Loucy (cell line): ENCODE measurements around the gene CLEC2D.

Source experiments
- H2AFZ ChIP-seq: fragments of 200-600 bp; sonication (generic); 2 replicates; pipeline ENCODE4 v1.6.0; 2016; ENCODE audit warnings: antibody characterized with exemption, mild to moderate bottlenecking, low read length, moderate library complexity
- H3F3A ChIP-seq: fragments of 200-600 bp; 2 replicates; pipeline ENCODE4 v1.6.0; 2016; ENCODE audit warnings: antibody characterized with exemption, low read depth, mild to moderate bottlenecking
- H3K27me3 ChIP-seq: fragments of 200-600 bp; sonication (generic); 2 replicates; pipeline ENCODE4 v1.6.1; 2014; ENCODE audit warnings: low read length, mild to moderate bottlenecking; ENCODE audit not compliant: insufficient read depth, poor library complexity, severe bottlenecking
- H3K36me3 ChIP-seq: fragments of 200-600 bp; sonication (generic); 2 replicates; pipeline ENCODE4 v1.6.1; 2016; ENCODE audit warnings: low read length; ENCODE audit not compliant: insufficient read depth
- H3K4me1 ChIP-seq: fragments of 200-600 bp; sonication (generic); 2 replicates; pipeline ENCODE4 v1.5.1; 2014; ENCODE audit warnings: low read length, mild to moderate bottlenecking; ENCODE audit not compliant: insufficient read depth, poor library complexity, severe bottlenecking
- H3K4me2 ChIP-seq: fragments of 200-600 bp; sonication (generic); 2 replicates; pipeline ENCODE4 v1.6.0; 2014; ENCODE audit warnings: antibody characterized with exemption, low read length, low read depth, mild to moderate bottlenecking; ENCODE audit not compliant: poor library complexity, severe bottlenecking
- H3K4me3 ChIP-seq: fragments of 200-600 bp; sonication (generic); 2 replicates; pipeline ENCODE4 v1.5.1; 2014; ENCODE audit warnings: low read length, mild to moderate bottlenecking, mixed read lengths; ENCODE audit not compliant: poor library complexity, severe bottlenecking
- H3K79me2 ChIP-seq: fragments of 200-600 bp; sonication (generic); 2 replicates; pipeline ENCODE4 v1.6.1; 2014; ENCODE audit warnings: low read length; ENCODE audit not compliant: insufficient read depth
- H3K9ac ChIP-seq: fragments of 200-600 bp; sonication (generic); 2 replicates; pipeline ENCODE4 v1.6.0; 2014; ENCODE audit warnings: mild to moderate bottlenecking, low read depth, low read length, moderate library complexity; ENCODE audit not compliant: poor library complexity, severe bottlenecking
- H3K9me2 ChIP-seq: fragments of 200-600 bp; sonication (generic); replicated peaks from 2 replicates; pipeline ENCODE4 v1.6.1; 2016; ENCODE audit warnings: low read depth, low read length, mixed read lengths
- H3K9me3 ChIP-seq: fragments of 200-600 bp; sonication (generic); 2 replicates; pipeline ENCODE4 v1.6.1; 2014; ENCODE audit warnings: mild to moderate bottlenecking, antibody characterized with exemption, low read length, low read depth; ENCODE audit not compliant: insufficient read depth
- H4K20me1 ChIP-seq: fragments of 200-600 bp; sonication (generic); 2 replicates; pipeline ENCODE4 v1.6.0; 2014; ENCODE audit warnings: antibody characterized with exemption, low read length, mild to moderate bottlenecking; ENCODE audit not compliant: insufficient read depth, poor library complexity, severe bottlenecking
- CTCF ChIP-seq: fragments of 200-600 bp; sonication (generic); conservative IDR thresholded peaks from 2 replicates; pipeline ENCODE4 v1.5.1; 2014; ENCODE audit warnings: mild to moderate bottlenecking, antibody characterized with exemption, low read length
- EZH2phosphoT487 ChIP-seq: fragments of 200-600 bp; IDR thresholded peaks from 2 replicates; pipeline ENCODE4 v1.6.1; 2018; ENCODE audit warnings: antibody characterized with exemption, mild to moderate bottlenecking, moderate library complexity, borderline replicate concordance

The CLEC2D gene

GRCh38 chr12:9651265-9651729, 18.2 kb upstream of the CLEC2D start:
- Histone ChIP-seq H3K36me3 (peaks cover 3% of the 10 kb centered on the region; the same call in 1 of the 2 replicates), H3K79me2 (peaks cover 47% of the 10 kb centered on the region), H3K9me2 (no peaks in the 10 kb centered on the region), H3K4me2 (peak overlapping the region; percentile 98), H3K9me3 (no peaks in the 10 kb centered on the region), H3K27me3 (no peaks in the 10 kb centered on the region), H3K4me3 (peak overlapping the region; percentile 91), H3K4me1 (peaks cover 63% of the 10 kb centered on the region), H4K20me1 (no peaks in the 10 kb centered on the region), H2AFZ (no peak overlapping the region), H3K9ac (peak overlapping the region; percentile 97), H3F3A (peaks cover 24% of the 10 kb centered on the region)
- TF ChIP-seq EZH2phosphoT487 (no peak), CTCF (no peak)

GRCh38 chr12:9660046-9660445, 9.5 kb upstream of the CLEC2D start:
- H3K9me2 ChIP-seq, result no peaks in the 10 kb centered on the region
- H3K79me2 ChIP-seq, result no peaks in the 10 kb centered on the region
- H3K36me3 ChIP-seq, result peaks cover 24% of the 10 kb centered on the region; the same call in 1 of the 2 replicates
- TF ChIP-seq EZH2phosphoT487, result no peak
- no peak for TF ChIP-seq CTCF
- H3K9me3 ChIP-seq, result peaks cover 7% of the 10 kb centered on the region; the same call in 1 of the 2 replicates
- no peak overlapping the region for H3K4me3 ChIP-seq
- peaks cover 18% of the 10 kb centered on the region for H3K4me1 ChIP-seq
- no peak overlapping the region for H3K4me2 ChIP-seq
- no peak overlapping the region for H2AFZ ChIP-seq
- H3K27me3 ChIP-seq, result no peaks in the 10 kb centered on the region
- H3F3A ChIP-seq, result no peaks in the 10 kb centered on the region
- no peaks in the 10 kb centered on the region for H4K20me1 ChIP-seq
- no peak overlapping the region for H3K9ac ChIP-seq

GRCh38 chr12:9661720-9662119, 7.8 kb upstream of the CLEC2D start:
- H3K9me3 ChIP-seq, result peaks cover 7% of the 10 kb centered on the region; the same call in 1 of the 2 replicates
- no peak overlapping the region for H2AFZ ChIP-seq
- H3K4me1 ChIP-seq, result peaks cover 15% of the 10 kb centered on the region
- H3K9me2 ChIP-seq, result no peaks in the 10 kb centered on the region
- H3K79me2 ChIP-seq, result no peaks in the 10 kb centered on the region
- peaks cover 24% of the 10 kb centered on the region; the same call in 1 of the 2 replicates for H3K36me3 ChIP-seq
- H4K20me1 ChIP-seq, result no peaks in the 10 kb centered on the region
- no peak overlapping the region for H3K4me3 ChIP-seq
- H3F3A ChIP-seq, result no peaks in the 10 kb centered on the region
- H3K27me3 ChIP-seq, result no peaks in the 10 kb centered on the region
- H3K9ac ChIP-seq, result no peak overlapping the region
- TF ChIP-seq EZH2phosphoT487, result no peak
- TF ChIP-seq CTCF, result no peak
- no peak overlapping the region for H3K4me2 ChIP-seq
